Fibroblast of mammary gland (primary cell): ENCODE data around the gene UPF1.

Experiments used
- DNase-seq: peaks from one replicate; pipeline ENCODE4 v3.0.0-alpha.2; 2010; ENCODE audit warnings: low read depth
- H3K4me3 ChIP-seq: 2 replicates; pipeline ENCODE4 v1.5.1; 2011; ENCODE audit warnings: low read depth, mild to moderate bottlenecking, low read length, moderate library complexity; ENCODE audit not compliant: control insufficient read depth
- CTCF ChIP-seq: conservative IDR thresholded peaks from 2 replicates; pipeline ENCODE4 v1.5.1; 2011; ENCODE audit warnings: low read depth, low read length, inconsistent platforms; ENCODE audit not compliant: control insufficient read depth, insufficient read depth

UPF1 gene

DNA sequence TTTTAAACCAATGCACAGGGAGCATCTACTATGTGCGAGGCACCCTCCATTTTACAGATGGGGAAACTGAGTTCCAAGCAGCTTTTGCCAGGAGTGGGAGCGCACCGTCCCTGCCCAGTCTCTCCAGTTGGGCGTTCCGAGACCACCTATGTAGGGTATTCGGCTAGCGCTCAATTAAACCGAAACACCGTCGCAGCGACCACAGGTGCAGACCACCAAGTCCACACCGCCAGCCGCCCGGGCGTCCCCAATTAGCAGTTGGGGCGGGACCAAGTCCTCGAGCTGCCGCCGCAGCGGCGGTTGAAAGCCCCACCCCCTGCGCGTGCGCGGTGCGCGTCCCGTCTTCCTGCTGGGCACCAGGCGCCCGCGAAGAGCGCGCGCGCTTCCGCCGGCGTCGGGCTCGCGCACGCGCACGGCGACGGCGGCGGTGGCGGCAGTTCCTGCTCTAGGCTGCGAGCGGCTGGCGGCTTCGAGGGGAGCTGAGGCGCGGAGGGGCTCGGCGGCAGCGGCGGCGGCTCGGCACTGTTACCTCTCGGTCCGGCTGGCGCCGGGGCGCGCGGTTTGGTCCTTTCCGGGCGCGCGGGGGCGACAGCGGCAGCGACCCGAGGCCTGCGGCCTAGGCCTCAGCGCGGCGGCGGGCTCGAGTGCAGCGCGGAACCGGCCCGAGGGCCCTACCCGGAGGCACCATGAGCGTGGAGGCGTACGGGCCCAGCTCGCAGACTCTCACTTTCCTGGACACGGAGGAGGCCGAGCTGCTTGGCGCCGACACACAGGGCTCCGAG lies at the start of gene UPF1:
Gene UPF1 (plus strand): TSS at position 436 of the 782 bp plus-strand sequence. CDS start 251 bp downstream, at position 687.
- no peak for TF ChIP-seq CTCF
- peak within 1 kb of the TSS; percentile 88 for H3K4me3 ChIP-seq
- peak; percentile 86 for DNase-seq

GRCh38 chr19:18782559-18783225 lies 49.1 kb upstream of the UPF1 start:
- H3K4me3 ChIP-seq, result no peak overlapping the region
- no peak for DNase-seq
- no peak for TF ChIP-seq CTCF

DNA sequence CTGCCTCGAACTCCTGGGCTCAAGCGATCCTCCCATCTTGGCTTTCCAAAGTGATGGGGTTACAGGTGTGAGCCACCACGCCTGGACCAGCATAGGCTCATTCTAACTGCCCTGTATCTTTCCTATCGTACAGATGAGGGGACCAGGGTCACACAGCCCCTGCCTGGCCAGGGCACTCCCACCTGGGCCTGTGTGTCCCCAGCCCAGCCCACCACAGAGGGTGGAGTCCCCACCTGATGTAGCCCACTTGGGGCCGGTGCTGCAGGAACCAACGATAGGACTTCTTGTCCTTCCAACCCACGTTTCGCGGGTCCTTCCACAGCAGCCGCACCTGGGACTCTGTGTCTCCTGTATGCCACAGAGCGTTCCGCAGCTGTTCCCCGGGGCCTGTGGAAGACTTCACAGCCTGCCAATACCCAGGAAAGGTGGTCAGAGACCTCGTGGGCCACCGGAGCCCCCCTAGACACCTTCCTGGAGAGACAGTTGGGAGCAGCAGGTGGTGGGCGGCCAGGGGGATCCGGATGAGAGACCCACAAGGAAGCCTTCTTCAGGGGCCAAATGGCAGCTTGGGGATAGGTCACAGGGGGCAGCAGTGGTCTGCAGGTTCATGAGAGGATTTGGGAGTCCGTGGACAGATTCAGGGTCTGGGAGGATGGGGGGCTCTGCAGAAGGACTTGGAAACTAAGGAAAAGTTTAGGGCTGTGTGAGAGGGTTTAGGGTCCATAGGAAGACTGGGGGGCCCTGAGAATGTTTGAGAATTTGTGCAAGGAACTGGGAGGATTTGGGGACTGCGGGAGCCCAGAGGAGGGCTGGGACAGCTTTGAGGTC lies 47.6 kb upstream of the UPF1 start:
- no peak for DNase-seq
- TF ChIP-seq CTCF, result no peak
- H3K4me3 ChIP-seq, result no peak overlapping the region

DNA sequence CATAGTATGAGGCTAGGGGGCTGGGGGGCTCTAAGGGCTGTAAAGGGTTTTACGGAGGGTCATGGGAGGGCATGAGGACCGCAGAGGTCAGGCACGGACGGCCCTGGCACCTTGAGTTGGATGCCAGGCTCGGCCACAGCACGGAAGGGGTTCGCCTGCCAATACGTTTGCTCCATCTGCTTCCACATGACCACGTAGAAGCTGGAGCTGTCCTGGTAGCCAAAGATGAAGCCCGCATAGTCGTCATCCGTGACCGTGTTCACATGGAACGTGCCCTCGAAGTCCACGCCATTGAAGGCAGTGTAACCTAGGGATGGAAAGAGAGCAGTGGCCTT lies 47.0 kb upstream of the UPF1 start:
- H3K4me3 ChIP-seq, result no peak overlapping the region
- TF ChIP-seq CTCF, result no peak
- DNase-seq, result no peak

GRCh38 chr19:18785179-18786124 lies 46.3 kb upstream of the UPF1 start:
- no peak overlapping the region for H3K4me3 ChIP-seq
- DNase-seq, result peak; percentile 57
- no peak for TF ChIP-seq CTCF
